ENCODE data around the gene DNHD1.

DNA sequence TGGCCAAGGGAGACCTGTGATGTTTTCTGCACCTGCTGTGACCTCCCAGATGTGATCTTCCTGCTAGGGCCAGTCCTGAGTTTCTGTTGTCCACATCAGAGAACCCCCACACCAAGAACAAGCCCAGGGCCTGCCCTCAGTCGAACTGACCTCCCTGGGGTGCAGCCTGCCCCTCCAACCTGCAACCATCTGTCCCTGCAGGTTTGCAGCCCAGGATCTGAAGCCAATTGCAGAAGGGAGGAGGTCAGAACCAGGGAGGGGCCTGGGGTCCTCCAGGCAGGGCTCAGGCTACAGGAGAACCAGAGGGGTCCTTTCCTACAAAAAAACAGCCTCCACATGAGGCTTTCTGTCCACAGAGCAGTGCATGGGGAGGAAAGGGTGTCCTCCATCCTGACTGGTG lies 24.1 kb upstream of the DNHD1 start:
- TF ChIP-seq, protein P1, sequence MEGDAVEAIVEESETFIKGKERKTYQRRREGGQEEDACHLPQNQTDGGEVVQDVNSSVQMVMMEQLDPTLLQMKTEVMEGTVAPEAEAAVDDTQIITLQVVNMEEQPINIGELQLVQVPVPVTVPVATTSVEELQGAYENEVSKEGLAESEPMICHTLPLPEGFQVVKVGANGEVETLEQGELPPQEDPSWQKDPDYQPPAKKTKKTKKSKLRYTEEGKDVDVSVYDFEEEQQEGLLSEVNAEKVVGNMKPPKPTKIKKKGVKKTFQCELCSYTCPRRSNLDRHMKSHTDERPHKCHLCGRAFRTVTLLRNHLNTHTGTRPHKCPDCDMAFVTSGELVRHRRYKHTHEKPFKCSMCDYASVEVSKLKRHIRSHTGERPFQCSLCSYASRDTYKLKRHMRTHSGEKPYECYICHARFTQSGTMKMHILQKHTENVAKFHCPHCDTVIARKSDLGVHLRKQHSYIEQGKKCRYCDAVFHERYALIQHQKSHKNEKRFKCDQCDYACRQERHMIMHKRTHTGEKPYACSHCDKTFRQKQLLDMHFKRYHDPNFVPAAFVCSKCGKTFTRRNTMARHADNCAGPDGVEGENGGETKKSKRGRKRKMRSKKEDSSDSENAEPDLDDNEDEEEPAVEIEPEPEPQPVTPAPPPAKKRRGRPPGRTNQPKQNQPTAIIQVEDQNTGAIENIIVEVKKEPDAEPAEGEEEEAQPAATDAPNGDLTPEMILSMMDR (IDR thresholded peaks at IDR 0.05; ENCODE audit: low read length): no peak
- no peak for TF ChIP-seq EZH2 (optimal IDR thresholded peaks at IDR 0.05; ENCODE audit: low read depth, low read length)

All from MM.1S (cell line).